NCI-H82 treated with DMSO at 0.1 percent for 48 hours (cell line): ENCODE results near the gene PBX1.

ENCODE experiments used
- DNase-seq: peaks from one replicate; lab custom pipeline; 2025; ENCODE audit not compliant: unreplicated experiment; lab: John Stamatoyannopoulos, UW

The PBX1 gene

DNA sequence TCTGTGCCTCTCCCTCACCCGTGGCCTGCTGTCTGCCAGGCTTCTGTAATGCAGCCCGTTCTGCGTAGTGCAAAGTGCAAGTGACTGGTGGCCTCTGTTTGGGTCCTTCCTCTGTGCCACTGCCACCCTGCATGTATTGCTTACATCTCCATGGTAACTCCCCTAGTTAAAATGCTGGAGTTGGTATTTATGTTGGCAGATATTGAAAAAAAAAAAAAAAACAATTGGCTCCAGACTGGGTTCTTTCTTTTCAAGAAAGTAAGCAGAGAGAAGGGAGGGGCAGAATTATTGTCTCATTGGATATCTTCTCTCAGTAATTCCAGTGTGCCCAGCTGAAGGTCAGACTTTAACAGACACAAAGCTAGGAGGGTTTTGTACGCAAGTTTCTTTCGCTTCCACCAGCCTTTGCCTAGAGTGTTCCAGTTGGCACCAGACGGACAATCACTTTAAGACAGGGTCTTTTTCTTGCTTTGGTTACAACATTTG, 242.3 kb downstream of the PBX1 start:
- no peak for DNase-seq

- peak; percentile 96 for DNase-seq
Measured at GRCh38 chr1:164801791-164802502, 243.0 kb downstream of the PBX1 start.

GRCh38 chr1:164802529-164803282, 243.7 kb downstream of the PBX1 start:
- DNase-seq = no peak

- DNase-seq = no peak
Measured at GRCh38 chr1:164803366-164803765, 244.4 kb downstream of the PBX1 start.

GRCh38 chr1:164804366-164804765, 245.4 kb downstream of the PBX1 start:
- no peak for DNase-seq

- DNase-seq = no peak
Measured at GRCh38 chr1:164805399-164805798, 246.4 kb downstream of the PBX1 start.

- DNase-seq = no peak
Measured at GRCh38 chr1:164806531-164806930, 247.5 kb downstream of the PBX1 start.

DNA sequence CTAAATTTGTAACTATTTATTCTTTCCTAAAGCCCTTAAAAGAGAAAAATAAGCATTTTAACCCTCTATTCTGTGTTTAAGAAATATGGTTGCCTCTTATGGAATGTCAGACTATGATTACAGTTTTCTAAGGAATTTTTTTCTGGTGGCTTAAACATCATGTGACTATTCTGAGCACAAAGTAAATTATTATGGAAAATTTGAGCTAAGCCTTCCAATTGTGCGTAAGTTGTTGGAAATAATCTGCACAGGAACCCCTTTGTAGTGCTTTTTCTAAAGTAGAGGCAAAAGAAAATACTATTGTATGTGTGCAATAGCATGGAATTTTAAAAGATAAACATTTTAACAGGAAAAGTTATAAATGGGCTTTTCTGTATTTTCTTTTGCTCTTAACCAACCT, 254.8 kb downstream of the PBX1 start:
- no peak for DNase-seq

DNA sequence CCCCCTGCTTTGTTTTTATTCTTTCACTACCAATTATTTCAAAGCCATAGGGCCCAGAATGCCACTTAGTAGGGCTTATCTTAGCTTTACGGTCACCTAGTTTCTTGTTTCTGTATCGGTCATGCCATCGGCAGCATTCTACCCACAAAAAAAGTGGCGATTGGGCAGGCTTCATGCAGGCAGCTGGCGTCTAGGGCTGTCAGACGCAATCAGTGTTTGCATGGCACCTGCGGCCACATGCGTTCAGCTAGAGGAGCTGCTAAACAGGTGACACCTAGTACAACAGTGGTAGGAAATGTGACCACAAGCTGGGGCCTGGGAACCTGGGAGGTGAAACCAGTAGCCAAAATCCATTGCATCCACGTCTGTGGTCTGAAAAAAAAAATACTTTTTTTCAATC, 262.7 kb downstream of the PBX1 start:
- no peak for DNase-seq

- DNase-seq = no peak
Measured at GRCh38 chr1:164823486-164824279, 264.7 kb downstream of the PBX1 start.

DNA sequence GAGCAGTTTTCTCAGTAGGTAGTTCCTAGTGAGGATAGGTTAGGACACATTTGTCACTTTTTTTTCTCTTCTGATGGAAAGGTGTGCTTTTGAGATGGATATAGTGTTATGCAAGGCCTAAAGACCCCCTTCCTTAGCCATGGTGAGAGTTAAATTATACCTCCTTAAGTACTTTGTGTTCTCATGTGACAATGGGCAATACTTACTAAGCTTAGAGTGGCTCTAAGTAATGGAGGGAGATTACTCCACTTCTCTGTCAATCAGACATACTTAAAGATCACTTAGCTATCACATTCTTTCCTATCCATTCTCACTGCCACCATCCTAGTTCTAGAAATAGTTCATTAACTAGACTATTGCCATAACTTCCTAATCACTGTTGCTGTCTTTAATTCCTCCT, 265.6 kb downstream of the PBX1 start:
- DNase-seq = no peak

DNA sequence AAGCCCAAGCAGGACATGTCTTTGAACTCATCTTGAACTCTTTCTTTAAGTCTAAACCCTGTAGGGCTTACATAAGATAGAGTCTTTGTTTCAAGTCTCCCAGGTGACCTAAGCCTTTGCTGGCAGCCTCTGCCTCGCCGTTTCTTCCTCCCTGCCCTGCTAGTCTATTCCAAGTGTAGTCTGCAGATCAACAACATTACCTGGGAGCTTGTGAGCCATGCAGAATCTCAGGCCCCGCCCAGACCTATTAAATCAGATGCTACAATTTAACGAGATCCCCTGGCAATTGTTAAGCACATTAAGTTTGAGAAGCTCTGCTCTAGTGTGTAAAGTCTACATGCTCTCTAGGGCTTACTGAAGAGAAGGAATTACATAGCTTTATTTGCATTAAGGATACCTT, 271.6 kb downstream of the PBX1 start:
- DNase-seq = peak; percentile 36

GRCh38 chr1:164834641-164835040, 275.7 kb downstream of the PBX1 start:
- no peak for DNase-seq

DNA sequence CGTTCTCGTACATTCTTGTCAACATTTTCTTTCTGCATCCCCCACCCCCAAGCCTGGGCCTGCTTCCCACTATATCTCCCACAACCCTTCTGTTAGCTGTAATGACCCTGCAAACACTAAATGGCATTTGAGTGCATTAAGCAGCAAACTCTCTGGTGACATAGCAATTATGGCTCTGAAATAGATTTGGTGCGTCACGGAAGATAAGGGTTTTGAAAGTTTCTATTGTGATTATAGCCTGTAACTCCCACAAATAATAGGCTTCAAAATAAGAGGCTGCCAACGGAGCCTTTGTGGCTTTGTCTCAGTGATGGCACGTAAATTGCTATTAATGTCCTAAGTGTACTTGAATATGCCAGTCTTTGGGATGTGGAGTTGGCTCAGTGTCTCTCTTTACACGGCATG, 277.6 kb downstream of the PBX1 start:
- no peak for DNase-seq

DNA sequence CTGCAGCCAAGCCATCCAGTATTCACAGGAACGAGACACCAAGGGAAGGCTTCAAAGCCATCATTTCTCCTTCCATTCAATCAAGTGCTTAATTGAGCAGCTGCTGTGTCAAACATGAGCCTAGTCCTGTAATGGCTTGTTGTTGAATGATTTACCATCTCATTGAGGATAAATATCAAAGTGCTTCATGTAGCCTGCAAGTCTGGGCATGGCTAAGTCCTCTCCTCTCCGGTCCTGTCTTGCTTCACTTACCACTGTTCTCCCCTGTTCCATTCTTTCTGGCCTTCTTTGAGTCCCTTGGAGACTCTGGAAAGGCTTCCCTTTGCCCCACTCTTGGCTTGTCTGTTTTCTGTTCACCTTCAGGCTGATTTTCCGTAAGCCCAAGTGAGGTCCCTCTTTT, 279.8 kb downstream of the PBX1 start:
- no peak for DNase-seq

GRCh38 chr1:164840936-164841335, 282.0 kb downstream of the PBX1 start:
- DNase-seq = no peak

DNA sequence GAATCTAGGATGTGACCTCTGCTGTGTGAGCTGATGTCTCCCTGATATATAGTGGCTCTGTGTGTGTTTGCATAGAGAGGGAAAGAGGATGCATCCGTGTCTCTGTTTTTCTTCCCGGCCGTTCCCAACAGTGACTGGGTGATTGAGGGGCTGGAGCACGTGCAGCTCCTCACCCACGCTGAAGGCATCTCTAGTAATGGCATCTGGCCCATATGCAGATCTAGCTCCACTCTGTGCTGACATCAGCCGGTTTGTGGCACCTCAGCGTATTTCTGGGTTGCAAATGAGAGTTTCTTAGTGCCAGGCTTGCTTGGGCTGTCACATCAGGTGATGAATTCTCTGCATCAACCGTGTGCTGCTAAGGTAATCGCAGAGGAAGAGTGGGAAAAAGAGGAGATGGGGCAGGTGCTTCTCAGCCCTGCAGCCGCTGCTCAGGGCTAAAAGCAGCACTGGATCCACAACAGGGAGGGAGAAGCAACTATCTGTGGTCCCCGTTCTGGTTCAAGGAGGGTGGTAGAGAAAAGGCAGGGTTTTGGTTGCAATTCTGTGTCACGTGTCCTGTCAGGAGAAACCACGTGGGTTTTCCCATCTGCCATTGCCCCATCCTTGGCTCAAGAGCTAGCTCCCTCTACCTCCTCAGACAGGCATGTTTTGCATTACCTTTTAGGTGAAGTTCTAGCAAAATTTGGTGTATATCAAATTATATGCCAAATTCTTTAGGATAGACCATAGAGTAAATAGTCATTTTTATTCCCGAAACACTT, 282.9 kb downstream of the PBX1 start:
- no peak for DNase-seq

DNA sequence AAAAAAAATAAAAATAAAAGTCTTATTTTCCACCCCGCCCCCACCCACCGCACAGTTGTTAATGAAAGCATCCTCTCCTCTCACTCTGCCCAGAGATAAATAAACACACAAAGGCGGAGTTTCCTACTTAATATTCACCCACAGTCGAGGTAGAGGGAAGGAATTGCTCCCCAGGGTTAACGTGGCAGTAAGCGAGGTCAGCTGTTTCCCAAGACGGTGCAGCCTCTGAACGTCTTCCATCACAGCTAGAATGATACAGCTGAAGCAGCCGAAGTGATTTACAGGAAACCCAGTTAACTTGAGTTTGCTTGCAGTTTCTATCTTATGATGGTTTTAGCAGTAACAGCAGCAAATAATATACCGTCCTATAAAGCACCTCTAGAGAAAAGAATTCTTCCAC, 283.9 kb downstream of the PBX1 start:
- no peak for DNase-seq

DNA sequence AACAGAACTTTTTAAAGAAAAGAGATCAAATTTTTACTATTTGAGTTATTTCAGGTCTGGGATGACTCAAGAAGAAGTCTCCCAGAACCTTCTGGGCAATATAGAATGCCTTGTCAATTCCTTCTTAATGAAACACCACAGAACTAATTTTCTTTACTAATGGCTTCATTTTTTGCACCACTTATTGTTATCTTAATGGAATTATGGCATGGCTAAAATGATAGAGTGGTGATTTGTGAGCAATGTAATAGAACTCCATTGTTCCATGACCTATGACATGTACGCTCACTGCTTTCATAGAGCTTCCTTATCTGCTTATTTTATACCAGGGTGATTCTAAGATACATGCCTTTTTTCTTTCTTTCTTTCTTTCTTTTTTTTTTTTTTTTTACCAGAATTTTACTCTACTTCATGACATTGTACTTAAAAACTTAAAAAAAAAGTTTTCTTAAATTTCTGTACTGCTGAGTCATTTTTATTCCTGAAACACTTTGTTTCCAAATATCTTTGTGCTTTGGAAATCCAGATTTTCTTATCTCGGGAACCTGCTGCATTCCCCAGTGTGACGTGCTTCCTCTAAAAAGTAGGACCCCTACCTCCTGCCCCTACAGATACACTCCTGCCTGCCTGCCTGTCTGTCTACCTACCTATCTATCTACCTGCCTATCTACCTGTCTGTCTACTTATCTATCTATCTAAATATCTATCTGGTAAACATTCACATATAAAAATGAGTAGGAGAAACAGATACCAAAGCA, 284.9 kb downstream of the PBX1 start:
- no peak for DNase-seq
